D721Med (cell line): Measurements from ENCODE around the gene HOXA3.

ENCODE experiments used
- DNase-seq: peaks from one replicate; pipeline ENCODE4 v3.0.0; 2011; ENCODE audit warnings: low spot score; ENCODE audit not compliant: insufficient read length
- FAIRE-seq: peaks from 2 replicates; lab custom pipeline; 2011; peaks lifted over from hg19 to GRCh38; lab: Jason Lieb, UNC
- CTCF ChIP-seq: IDR thresholded peaks from 2 replicates; pipeline ENCODE4 v1.5.1; 2012; ENCODE audit warnings: mild to moderate bottlenecking, control low read depth; ENCODE audit not compliant: insufficient read depth; ENCODE audit errors: missing control alignments

The HOXA3 gene

GRCh38 chr7:27114881-27115220 is 37.5 kb downstream of the HOXA3 start:
- TF ChIP-seq CTCF = no peak
- no peak for FAIRE-seq
- DNase-seq = no peak

DNA sequence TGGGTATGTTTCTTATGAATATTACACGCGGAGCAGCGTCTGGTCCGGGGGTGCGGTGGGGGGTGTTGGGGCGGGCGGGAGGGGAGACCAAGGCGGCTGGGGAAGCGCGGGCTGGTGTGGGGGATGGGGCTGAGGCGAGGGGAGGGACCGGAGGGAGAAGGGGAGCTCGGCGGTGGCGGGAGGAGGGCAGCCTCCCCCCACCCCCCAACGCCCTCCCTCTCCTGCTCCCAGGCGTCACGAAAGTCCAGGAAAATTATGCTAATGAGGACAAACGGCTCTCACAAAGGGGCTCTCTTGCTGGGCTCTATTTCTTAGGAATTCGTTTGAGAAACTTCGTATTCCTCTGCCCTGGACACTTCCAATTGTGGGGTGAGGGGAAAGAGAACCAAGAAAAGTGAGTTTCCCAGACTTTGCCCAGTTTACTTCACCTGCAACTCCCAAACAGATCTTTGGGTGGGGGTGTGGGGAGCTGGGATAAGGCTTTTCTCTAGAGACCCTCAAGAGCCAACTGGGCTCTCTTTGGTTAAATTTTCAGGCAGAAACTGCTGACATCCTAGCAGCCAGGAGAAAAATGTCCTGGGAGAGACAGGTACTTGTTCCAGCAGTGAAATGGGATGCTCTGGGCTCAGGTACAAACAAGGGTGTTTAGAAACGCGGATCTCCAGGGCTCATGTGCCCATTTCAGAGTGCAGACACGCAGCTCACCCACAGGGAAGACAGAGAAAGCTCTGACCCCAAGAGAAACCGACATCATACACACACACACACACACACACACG is 38.2 kb downstream of the HOXA3 start:
- no peak for DNase-seq
- no peak for TF ChIP-seq CTCF
- no peak for FAIRE-seq

DNA sequence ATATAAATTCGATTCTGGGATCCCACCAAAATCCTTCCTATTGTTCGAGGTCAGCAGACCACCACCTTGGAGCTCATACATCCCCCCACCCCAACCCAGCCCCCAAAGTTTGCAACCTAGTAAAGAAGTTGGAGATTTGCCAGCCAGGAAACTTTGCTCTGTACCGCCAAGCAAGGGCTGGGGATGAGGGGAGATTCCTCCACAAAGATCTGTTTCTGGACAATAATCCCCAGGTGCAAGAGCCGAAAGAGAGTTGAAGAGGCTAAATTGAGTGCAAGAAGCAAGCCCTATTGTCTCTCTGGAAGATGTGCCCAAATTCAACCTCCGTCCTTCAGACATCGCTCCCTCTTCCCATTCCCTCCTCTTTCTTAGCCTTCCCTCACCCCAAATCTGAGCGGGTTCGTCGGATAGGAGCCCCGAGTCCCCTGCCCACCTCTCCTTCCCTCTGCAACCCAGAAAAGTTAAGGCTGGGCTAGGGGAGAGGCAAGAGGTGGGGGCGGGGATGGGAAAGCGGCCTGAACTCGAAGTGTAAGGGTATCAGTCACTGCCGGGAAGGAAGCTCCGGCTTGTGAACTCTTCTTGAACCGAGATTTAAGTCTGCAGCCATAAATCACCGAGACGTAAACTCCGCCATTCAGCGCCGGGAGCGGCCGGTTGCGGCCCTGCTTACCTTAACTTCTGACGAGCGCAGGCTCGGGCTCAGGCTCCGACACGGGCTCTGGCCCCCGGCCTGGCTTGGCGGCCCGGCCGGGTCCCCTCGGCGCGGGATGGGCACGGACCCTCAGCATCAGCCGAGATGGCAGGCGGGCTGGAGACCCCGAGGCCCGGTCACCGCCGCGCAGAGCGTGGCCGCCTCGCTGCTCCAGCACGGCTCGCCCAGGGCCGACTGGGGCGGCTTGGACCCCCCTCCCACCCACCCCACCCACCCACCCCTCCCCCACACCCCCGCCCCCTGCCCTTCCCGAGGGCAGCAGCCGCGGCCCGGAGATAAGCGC is 39.1 kb downstream of the HOXA3 start:
- TF ChIP-seq CTCF = no peak
- DNase-seq (no peak), FAIRE-seq (no peak)

GRCh38 chr7:27112361-27112760 is 40.0 kb downstream of the HOXA3 start:
- DNase-seq (no peak), FAIRE-seq (no peak)
- TF ChIP-seq CTCF = no peak

DNA sequence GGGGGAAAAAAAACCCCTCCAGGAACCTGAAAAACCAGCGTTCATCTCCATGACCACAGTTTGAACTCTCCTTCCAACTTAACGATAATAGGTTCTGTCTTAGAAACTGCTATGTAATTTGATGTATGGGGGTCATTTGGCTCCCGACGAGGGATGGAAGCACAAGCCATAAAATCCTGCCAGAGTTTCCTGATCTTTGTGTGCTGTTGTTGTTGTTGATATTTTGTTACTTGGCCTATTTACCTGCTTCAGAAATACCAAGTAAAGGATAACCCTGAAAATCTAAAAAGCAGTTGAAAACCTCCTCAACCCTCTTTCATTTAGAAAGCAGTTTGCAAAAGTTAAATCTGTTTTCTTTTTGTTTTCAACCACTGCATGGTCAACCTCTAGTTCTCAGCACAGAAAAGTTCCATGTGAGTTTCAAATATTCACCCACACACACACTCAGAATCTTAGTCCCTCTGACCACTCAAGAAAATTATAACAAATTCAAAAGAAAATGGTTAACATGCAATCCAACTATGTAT is 40.6 kb downstream of the HOXA3 start:
- no peak for TF ChIP-seq CTCF
- no peak for FAIRE-seq

DNA sequence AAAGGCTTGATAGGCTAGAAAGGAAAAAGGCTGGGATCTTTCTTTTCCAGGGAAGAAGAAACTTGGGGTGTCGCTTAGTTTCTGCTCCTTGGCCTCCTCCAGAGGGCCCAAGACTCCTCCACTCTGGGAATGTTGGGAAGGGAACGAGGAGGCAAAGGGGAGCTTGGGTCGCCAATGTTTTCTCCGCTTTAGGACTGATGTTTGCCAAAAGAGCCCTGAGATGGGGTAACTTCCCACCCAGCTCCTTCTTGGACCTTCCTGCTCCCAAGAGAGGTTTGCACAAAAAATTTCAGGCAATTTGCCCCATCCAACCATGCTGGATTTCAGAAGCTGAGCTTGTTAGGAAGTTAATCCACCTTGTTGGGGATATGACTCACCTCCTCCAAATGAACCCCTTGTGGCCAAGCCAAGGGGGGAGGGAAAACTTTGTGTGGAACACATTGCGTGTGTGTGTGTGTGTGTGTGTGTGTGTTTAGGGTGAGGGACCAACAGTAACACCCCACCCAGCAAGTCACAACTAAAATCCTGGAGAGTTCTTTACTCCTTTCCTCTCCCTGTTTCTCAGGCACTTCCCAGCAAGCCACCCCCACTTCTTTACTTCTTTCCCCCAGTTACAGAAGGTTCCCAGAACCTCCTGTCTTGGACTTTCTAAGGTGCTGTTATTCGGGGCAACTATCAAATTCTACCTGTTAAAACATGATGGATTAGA is 41.2 kb downstream of the HOXA3 start:
- no peak for TF ChIP-seq CTCF
- FAIRE-seq = no peak
- no peak for DNase-seq

More for the DNA sequence above, 40.6 kb downstream of the HOXA3 start:
- DNase-seq = no peak
